NCI-H1092 treated with DMSO at 0.1 percent for 48 hours (cell line): ENCODE results near the gene SPEM3.

Experiments used
- DNase-seq: peaks from one replicate; lab custom pipeline; 2025; lab: John Stamatoyannopoulos, UW

Gene SPEM3

GRCh38 chr17:7403977-7404736 is 24.5 kb upstream of the SPEM3 start, which contains the start of gene TMEM256:
TSS of gene TMEM256 (minus strand) at chr17:7404097. CDS start at chr17:7404084, 13 bp downstream.
- DNase-seq = peak; percentile 96

- DNase-seq = peak; percentile 8
Observed at GRCh38 chr17:7404737-7405349, 23.8 kb upstream of the SPEM3 start.

GRCh38 chr17:7405350-7406234 is 23.1 kb upstream of the SPEM3 start:
- no peak for DNase-seq

- no peak for DNase-seq
Observed at GRCh38 chr17:7406235-7406825, 22.3 kb upstream of the SPEM3 start.

- DNase-seq = no peak
Observed at GRCh38 chr17:7407082-7407481, 21.6 kb upstream of the SPEM3 start.

- DNase-seq = no peak
Observed at GRCh38 chr17:7407485-7408251, 21.0 kb upstream of the SPEM3 start, which contains the start of gene NLGN2. TSS of gene NLGN2 (plus strand) at chr17:7407845. CDS start at chr17:7408256, 411 bp downstream.

GRCh38 chr17:7408252-7408727 is 20.4 kb upstream of the SPEM3 start:
- DNase-seq = no peak

GRCh38 chr17:7408863-7409262 is 19.8 kb upstream of the SPEM3 start:
- no peak for DNase-seq

GRCh38 chr17:7409716-7410115 is 18.9 kb upstream of the SPEM3 start:
- no peak for DNase-seq

GRCh38 chr17:7410634-7411426 is 17.8 kb upstream of the SPEM3 start:
- DNase-seq = no peak

- DNase-seq = no peak
Observed at GRCh38 chr17:7411427-7411750, 17.3 kb upstream of the SPEM3 start.

- no peak for DNase-seq
Observed at GRCh38 chr17:7413346-7413985, 15.2 kb upstream of the SPEM3 start.

GRCh38 chr17:7414837-7415236 is 13.8 kb upstream of the SPEM3 start:
- no peak for DNase-seq

GRCh38 chr17:7415784-7416183 is 12.9 kb upstream of the SPEM3 start:
- no peak for DNase-seq

GRCh38 chr17:7416323-7416722 is 12.3 kb upstream of the SPEM3 start:
- DNase-seq = no peak

GRCh38 chr17:7417056-7417655 is 11.5 kb upstream of the SPEM3 start:
- no peak for DNase-seq

- DNase-seq = no peak
Observed at GRCh38 chr17:7418472-7419152, 10.0 kb upstream of the SPEM3 start.

GRCh38 chr17:7419819-7420610 is 8.6 kb upstream of the SPEM3 start, which contains the start of gene SPEM1:
TSS of gene SPEM1 (plus strand) at chr17:7420324. CDS start at chr17:7420385, 61 bp downstream.
- DNase-seq = no peak
